H9 (cell line): ENCODE results near the gene MYMX. TPM values are rescaled to one million over a fixed set of nuclear protein-coding genes. Genes with fewer than 3 reads are reported as not detected.

ENCODE experiments used
- DNase-seq: peaks from one replicate; pipeline ENCODE4 v3.0.0-alpha.2; 2017
- H2AFZ ChIP-seq: one replicate; pipeline ENCODE4 v1.6.1; 2013; ENCODE audit warnings: mild to moderate bottlenecking, low read length, control low read depth, moderate library complexity
- H2AK5ac ChIP-seq: 2 replicates; pipeline ENCODE4 v1.6.1; 2013; ENCODE audit warnings: low read length, control low read depth, mixed read lengths; ENCODE audit not compliant: insufficient read length
- H2BK120ac ChIP-seq: one replicate; pipeline ENCODE4 v1.6.1; 2013; ENCODE audit warnings: low read depth, mild to moderate bottlenecking, low read length, control low read depth, inconsistent platforms; ENCODE audit not compliant: poor library complexity, severe bottlenecking
- H2BK12ac ChIP-seq: 2 replicates; pipeline ENCODE4 v1.6.1; 2013; ENCODE audit warnings: low read length, control low read depth, mixed read lengths, low read depth; ENCODE audit not compliant: insufficient read length
- H2BK15ac ChIP-seq: 2 replicates; pipeline ENCODE4 v1.6.1; 2013; ENCODE audit warnings: low read depth, low read length, control low read depth
- H2BK20ac ChIP-seq: one replicate; pipeline ENCODE4 v1.6.1; 2013; ENCODE audit warnings: low read depth, mild to moderate bottlenecking, low read length, control low read depth, inconsistent platforms; ENCODE audit not compliant: poor library complexity, severe bottlenecking
- H2BK5ac ChIP-seq: 2 replicates; pipeline ENCODE4 v1.6.1; 2013; ENCODE audit warnings: low read length, control low read depth, mixed read lengths; ENCODE audit not compliant: insufficient read length
- H3K14ac ChIP-seq: 2 replicates; pipeline ENCODE4 v1.6.1; 2013; ENCODE audit warnings: low read length, control low read depth; ENCODE audit not compliant: insufficient read depth
- H3K18ac ChIP-seq: 2 replicates; pipeline ENCODE4 v1.6.1; 2013; ENCODE audit warnings: low read depth, mild to moderate bottlenecking, mixed read lengths, low read length, control low read depth; ENCODE audit not compliant: insufficient read length
- H3K23ac ChIP-seq: 2 replicates; pipeline ENCODE4 v1.6.1; 2013; ENCODE audit warnings: low read length, control low read depth, mixed read lengths, low read depth; ENCODE audit not compliant: insufficient read length
- H3K23me2 ChIP-seq: 2 replicates; pipeline ENCODE4 v1.6.1; 2013; ENCODE audit warnings: low read depth, mild to moderate bottlenecking, mixed read lengths, low read length, control low read depth; ENCODE audit not compliant: insufficient read length, poor library complexity, severe bottlenecking
- H3K27ac ChIP-seq: 2 replicates; pipeline ENCODE4 v1.5.1; 2013; ENCODE audit warnings: low read length, control low read depth, mixed read lengths, low read depth; ENCODE audit not compliant: insufficient read length
- H3K27me3 ChIP-seq: 2 replicates; pipeline ENCODE4 v1.6.1; 2013; ENCODE audit warnings: low read length, control low read depth, inconsistent platforms; ENCODE audit not compliant: insufficient read depth
- H3K4ac ChIP-seq: 2 replicates; pipeline ENCODE4 v1.6.1; 2013; ENCODE audit warnings: low read depth, mild to moderate bottlenecking, control low read depth, inconsistent platforms, low read length, moderate library complexity
- H3K4me1 ChIP-seq: 2 replicates; pipeline ENCODE4 v1.6.1; 2013; ENCODE audit warnings: low read length, control low read depth, inconsistent platforms; ENCODE audit not compliant: insufficient read depth
- H3K4me2 ChIP-seq: 2 replicates; pipeline ENCODE4 v1.6.1; 2013; ENCODE audit warnings: low read length, control low read depth, mixed read lengths; ENCODE audit not compliant: insufficient read length, insufficient read depth
- H3K56ac ChIP-seq: 2 replicates; pipeline ENCODE4 v1.6.1; 2013; ENCODE audit warnings: low read depth, mild to moderate bottlenecking, mixed read lengths, low read length, control low read depth; ENCODE audit not compliant: insufficient read length
- H3K79me1 ChIP-seq: 2 replicates; pipeline ENCODE4 v1.6.1; 2013; ENCODE audit warnings: low read depth, mild to moderate bottlenecking, moderate library complexity, low read length, control low read depth, inconsistent platforms; ENCODE audit not compliant: insufficient read depth, poor library complexity, severe bottlenecking
- H3K79me2 ChIP-seq: 2 replicates; pipeline ENCODE4 v1.6.1; 2013; ENCODE audit warnings: low read length, control low read depth, inconsistent platforms; ENCODE audit not compliant: insufficient read depth
- H3K9ac ChIP-seq: 2 replicates; pipeline ENCODE4 v1.6.1; 2013; ENCODE audit warnings: low read length, control low read depth, mixed read lengths; ENCODE audit not compliant: insufficient read length; ENCODE audit errors: extremely low read depth
- H3K9me3 ChIP-seq: one replicate; pipeline ENCODE4 v1.6.1; 2013; ENCODE audit warnings: low read depth, low read length, inconsistent platforms; ENCODE audit not compliant: control insufficient read depth
- H3T11ph ChIP-seq: one replicate; pipeline ENCODE4 v1.6.1; 2013; ENCODE audit warnings: mild to moderate bottlenecking, low read length, control low read depth, inconsistent platforms
- H4K20me1 ChIP-seq: one replicate; pipeline ENCODE4 v1.6.1; 2013; ENCODE audit not compliant: control insufficient read depth, insufficient read length, insufficient read depth
- H4K5ac ChIP-seq: 2 replicates; pipeline ENCODE4 v1.6.1; 2013; ENCODE audit warnings: low read depth, mild to moderate bottlenecking, mixed read lengths, low read length, control low read depth; ENCODE audit not compliant: insufficient read length
- H4K8ac ChIP-seq: replicated peaks from 2 replicates; pipeline ENCODE4 v1.6.1; 2013; ENCODE audit warnings: low read length, control low read depth, mixed read lengths, low read depth; ENCODE audit not compliant: insufficient read length
- H4K91ac ChIP-seq: 2 replicates; pipeline ENCODE4 v1.6.1; 2013; ENCODE audit warnings: low read depth, mild to moderate bottlenecking, moderate library complexity, mixed read lengths, low read length, control low read depth; ENCODE audit not compliant: insufficient read length
- H3K27ac Mint-ChIP-seq, 3 experiments: 2 replicates in 2 of 3; 3 replicates in 1 of 3; pipeline ENCODE4 v1.8.0; 2020 to 2021; ENCODE audit warnings: mixed read lengths in 3 of 3, mild to moderate bottlenecking in 1 of 3, moderate library complexity in 1 of 3
- H3K27me3 Mint-ChIP-seq: 2 replicates; pipeline ENCODE4 v1.8.0; 2021; ENCODE audit warnings: low read depth, mild to moderate bottlenecking, moderate library complexity, mixed read lengths
- H3K36me3 Mint-ChIP-seq, 3 experiments: 2 replicates in 2 of 3; 3 replicates in 1 of 3; pipeline ENCODE4 v1.8.0; 2020 to 2021; ENCODE audit warnings: low read depth in 3 of 3, mixed read lengths in 3 of 3; ENCODE audit not compliant: insufficient read depth in 1 of 3
- H3K4me1 Mint-ChIP-seq, 2 experiments: 2 replicates each; pipeline ENCODE4 v1.8.0; 2020; ENCODE audit warnings: mixed read lengths in 2 of 2
- H3K4me3 Mint-ChIP-seq, 2 experiments: 2 replicates in 1 of 2; 3 replicates in 1 of 2; pipeline ENCODE4 v1.8.0; 2020 to 2021; ENCODE audit warnings: mild to moderate bottlenecking in 2 of 2, mixed read lengths in 2 of 2, moderate library complexity in 1 of 2
- H3K9me3 Mint-ChIP-seq, 2 experiments: 2 replicates in 1 of 2; 3 replicates in 1 of 2; pipeline ENCODE4 v1.8.0; 2020; ENCODE audit warnings: mild to moderate bottlenecking in 2 of 2, mixed read lengths in 2 of 2, moderate library complexity in 1 of 2
- CTCF ChIP-seq: fragments of 200-600 bp; sonication (generic); conservative IDR thresholded peaks from 3 replicates; pipeline ENCODE4 v1.8.0; 2021; ENCODE audit warnings: antibody characterized with exemption, mild to moderate bottlenecking
- WGBS: extraction: QIAGEN DNeasy Blood & Tissue Kit; methylation state at CpG from one replicate; pipeline ENCODE4 v1.1.7; 2013; ENCODE audit warnings: missing lambda C conversion rate, low lambda C conversion rate, mixed read lengths; ENCODE audit not compliant: insufficient read length; ENCODE audit errors: extremely low coverage; 5-methylcytosine and 5-hydroxymethylcytosine counted together
- total RNA-seq: library from RNA; stranded (reverse); gene quantifications from 2 replicates; pipeline ENCODE4 v1.2.1, GENCODE V29; 2021

Gene MYMX
- total RNA-seq, 1 experiment from 2014 or later, result 1.1 TPM

GRCh38 chr6:44255105-44255808, 38.5 kb downstream of the MYMX start:
- H4K8ac ChIP-seq, result no peak overlapping the region
- H3K4me1 Mint-ChIP-seq, result peaks cover 42 to 47% of the 10 kb centered on the region in 2 experiments
- no peak overlapping the region for H2BK15ac ChIP-seq
- no peak overlapping the region for H3K27ac ChIP-seq
- no peak overlapping the region for H2AFZ ChIP-seq
- H2BK120ac ChIP-seq, result no peak overlapping the region
- H4K5ac ChIP-seq, result no peak overlapping the region
- no peak overlapping the region for H3T11ph ChIP-seq
- peak overlapping the region; percentile 90 for H3K4me2 ChIP-seq
- H2BK12ac ChIP-seq, result no peak overlapping the region
- no peak overlapping the region for H2BK20ac ChIP-seq
- peaks cover 6% of the 10 kb centered on the region for H3K23me2 ChIP-seq
- no peak for TF ChIP-seq CTCF
- H3K27ac Mint-ChIP-seq, result peak overlapping the region in 2 of 3 experiments; percentile 79 to 98; a peak in 4 of 7 replicates
- H3K56ac ChIP-seq, result no peak overlapping the region
- no peaks in the 10 kb centered on the region for H3K27me3 ChIP-seq
- H2AK5ac ChIP-seq, result no peak overlapping the region
- H3K36me3 Mint-ChIP-seq, result peaks cover 38 to 77% (median 62%) of the 10 kb centered on the region in 3 experiments
- no peaks in the 10 kb centered on the region; the same call in 1 of the 2 replicates for H3K79me2 ChIP-seq
- DNase-seq, result peak; percentile 72
- no peak overlapping the region for H3K14ac ChIP-seq
- H4K20me1 ChIP-seq, result no peaks in the 10 kb centered on the region
- H2BK5ac ChIP-seq, result no peak overlapping the region
- H3K27me3 Mint-ChIP-seq, result peaks cover 11% of the 10 kb centered on the region
- H3K23ac ChIP-seq, result no peak overlapping the region
- H3K4ac ChIP-seq, result no peak overlapping the region
- H3K79me1 ChIP-seq, result no peaks in the 10 kb centered on the region
- H3K18ac ChIP-seq, result no peak overlapping the region
- no peaks in the 10 kb centered on the region; the same call in 1 of the 2 replicates for H3K4me1 ChIP-seq
- no CpG with 5 or more reads among the region's 16 CpGs for WGBS
- H3K9me3 Mint-ChIP-seq, result no peaks in the 10 kb centered on the region
- peak overlapping the region; percentile 88 to 90 for H3K4me3 Mint-ChIP-seq
- H3K9me3 ChIP-seq, result no peaks in the 10 kb centered on the region
- no peak overlapping the region for H4K91ac ChIP-seq
- no peak overlapping the region for H3K9ac ChIP-seq
